ENCODE data around the gene CALM3. TPM values are rescaled to one million over a fixed set of nuclear protein-coding genes. Genes with fewer than 3 reads are reported as not detected.
"Not testable (repeated sequence)": the region's sequence is repeated elsewhere in the genome, so short reads cannot be mapped to it uniquely, and the experiment has no call there.

The CALM3 gene
- total RNA-seq, 1 donor from 2014 or later, result 399 TPM

GRCh38 chr19:46559203-46559602 lies 41.9 kb upstream of the CALM3 start:
- no peak for DNase-seq (ENCODE audit: low spot score, unreplicated experiment)

GRCh38 chr19:46559675-46560074 lies 41.5 kb upstream of the CALM3 start:
- H3K36me3 Mint-ChIP-seq (ENCODE audit: insufficient read depth); DNase-seq (ENCODE audit: low spot score, unreplicated experiment); H3K27me3 Mint-ChIP-seq; H3K4me3 Mint-ChIP-seq (ENCODE audit: low read depth); H3K27ac Mint-ChIP-seq; H3K4me1 Mint-ChIP-seq (ENCODE audit: low read depth): not testable (repeated sequence)
- peaks cover 11% of the 10 kb centered on the region for H3K9me3 Mint-ChIP-seq (ENCODE audit: low read depth)

More at GRCh38 chr19:46559203-46559602, 41.9 kb upstream of the CALM3 start:
- H3K27ac Mint-ChIP-seq, result no peak overlapping the region
- H3K36me3 Mint-ChIP-seq (ENCODE audit: insufficient read depth), result no peaks in the 10 kb centered on the region
- H3K4me3 Mint-ChIP-seq (ENCODE audit: low read depth), result no peak overlapping the region
- peaks cover 6% of the 10 kb centered on the region for H3K27me3 Mint-ChIP-seq
- TF ChIP-seq CTCF (IDR thresholded peaks at IDR 0.05; ENCODE audit: unreplicated experiment), result no peak
- peaks cover 11% of the 10 kb centered on the region for H3K9me3 Mint-ChIP-seq (ENCODE audit: low read depth)
- no peaks in the 10 kb centered on the region for H3K4me1 Mint-ChIP-seq (ENCODE audit: low read depth)

GRCh38 chr19:46564701-46565100 lies 36.4 kb upstream of the CALM3 start:
- Mint-ChIP-seq H3K4me3 (ENCODE audit: low read depth) (no peak overlapping the region), H3K4me1 (ENCODE audit: low read depth) (no peaks in the 10 kb centered on the region), H3K27ac (no peak overlapping the region), H3K27me3 (no peaks in the 10 kb centered on the region), H3K36me3 (ENCODE audit: insufficient read depth) (no peaks in the 10 kb centered on the region), H3K9me3 (ENCODE audit: low read depth) (peaks cover 8% of the 10 kb centered on the region)
- TF ChIP-seq CTCF (IDR thresholded peaks at IDR 0.05; ENCODE audit: unreplicated experiment), result no peak
- no peak for DNase-seq (ENCODE audit: low spot score, unreplicated experiment)

- H3K4me1 Mint-ChIP-seq (ENCODE audit: low read depth), result peaks cover 12% of the 10 kb centered on the region
- peak; percentile 22 for TF ChIP-seq CTCF (IDR thresholded peaks at IDR 0.05; ENCODE audit: unreplicated experiment)
- no peak for DNase-seq (ENCODE audit: low spot score, unreplicated experiment)
- H3K4me3 Mint-ChIP-seq (ENCODE audit: low read depth), result no peak overlapping the region
- no peaks in the 10 kb centered on the region for H3K36me3 Mint-ChIP-seq (ENCODE audit: insufficient read depth)
- H3K9me3 Mint-ChIP-seq (ENCODE audit: low read depth), result peaks cover 7% of the 10 kb centered on the region
- peaks cover 5% of the 10 kb centered on the region for H3K27me3 Mint-ChIP-seq
- no peak overlapping the region for H3K27ac Mint-ChIP-seq
Measured at GRCh38 chr19:46571495-46571894, 29.6 kb upstream of the CALM3 start.

GRCh38 chr19:46573679-46574498 lies 27.2 kb upstream of the CALM3 start:
- peak overlapping the region; percentile 35 for H3K27ac Mint-ChIP-seq

More at GRCh38 chr19:46573679-46574498, 27.2 kb upstream of the CALM3 start:
- peaks cover 12% of the 10 kb centered on the region for H3K4me1 Mint-ChIP-seq (ENCODE audit: low read depth)
- no peak overlapping the region for H3K4me3 Mint-ChIP-seq (ENCODE audit: low read depth)
- H3K9me3 Mint-ChIP-seq (ENCODE audit: low read depth), result peaks cover 6% of the 10 kb centered on the region
- no peak for DNase-seq (ENCODE audit: low spot score, unreplicated experiment)
- H3K36me3 Mint-ChIP-seq (ENCODE audit: insufficient read depth), result no peaks in the 10 kb centered on the region
- H3K27me3 Mint-ChIP-seq, result peaks cover 5% of the 10 kb centered on the region
- TF ChIP-seq CTCF (IDR thresholded peaks at IDR 0.05; ENCODE audit: unreplicated experiment), result no peak
